Esophagus squamous epithelium (tissue), 5 donors: ENCODE results near the gene CD48. TPM values are rescaled to one million over a fixed set of nuclear protein-coding genes. Genes with fewer than 3 reads are reported as not detected.

Source experiments
- DNase-seq: peaks from one replicate; lab custom pipeline; 2025; lab: John Stamatoyannopoulos, UW
- H3K27ac ChIP-seq, 4 donors: fragments of 200-600 bp; sonication (generic); one replicate each; pipeline ENCODE4 v1.5.1; 2016 to 2019; ENCODE audit warnings: mild to moderate bottlenecking in 1 of 4
- H3K27me3 ChIP-seq, 4 donors: fragments of 200-600 bp; sonication (generic); 1 replicate in 3 of 4; 2 replicates in 1 of 4; pipeline versions ENCODE4 v1.5.1 to v1.6.0; 2017 to 2021; ENCODE audit warnings: antibody characterized with exemption in 1 of 4
- H3K36me3 ChIP-seq, 3 donors: fragments of 200-600 bp; sonication (generic); one replicate each; pipeline ENCODE4 v1.5.1; 2016 to 2019
- H3K4me1 ChIP-seq, 3 donors: fragments of 200-600 bp; sonication (generic); one replicate each; pipeline ENCODE4 v1.5.1; 2017 to 2019
- H3K4me3 ChIP-seq, 4 donors: fragments of 200-600 bp; sonication (generic); 1 replicate in 3 of 4; 2 replicates in 1 of 4; pipeline ENCODE4 v1.5.1; 2016 to 2019; ENCODE audit warnings: mild to moderate bottlenecking in 2 of 4, moderate library complexity in 1 of 4
- H3K9me3 ChIP-seq, 3 donors: fragments of 200-600 bp; sonication (generic); one replicate each; pipeline ENCODE4 v1.5.1; 2016 to 2019
- POLR2A ChIP-seq, 4 donors: fragments of 450-650 bp; IDR thresholded peaks; one replicate each; pipeline ENCODE4 v1.6.1; 2017; ENCODE audit warnings: antibody characterized with exemption in 4 of 4, mild to moderate bottlenecking in 4 of 4, moderate library complexity in 3 of 4
- WGBS, 2 donors: methylation state at CpG; one replicate each; pipeline ENCODE4 v1.1.5; 2018; 5-methylcytosine and 5-hydroxymethylcytosine counted together
- intact Hi-C: fragments of 100-400 bp; cut with DNase I; formaldehyde crosslinking; loops from one replicate; pipeline ENCODE4 v1.15.0; 2022
- total RNA-seq, 4 donors: library from RNA; depleted of rRNA; stranded (reverse); fragments of >200 nt; gene quantifications; one replicate each; pipeline ENCODE4 v1.1.0, GENCODE V29; 2016
- TF ChIP-seq, protein P1 (sequence below), 6 experiments: fragments of 450-650 bp in 4 of 6; fragments of 200-600 bp in 2 of 6; sonication (generic) in 2 of 6; IDR thresholded peaks; one replicate each; pipeline ENCODE4 v1.5.1; 2016 to 2019; ENCODE audit warnings: antibody characterized with exemption in 6 of 6, mild to moderate bottlenecking in 4 of 6, moderate library complexity in 4 of 6
- donor health status: DM: yes; HTN: yes; CAD: no.

Gene CD48
- total RNA-seq, 4 donors from 2014 or later = 1.1 to 13.7 (median 5.3) TPM

GRCh38 chr1:160726498-160727315 is 15.1 kb upstream of the CD48 start:
- Histone ChIP-seq H3K36me3 (no peaks in the 10 kb centered on the region), H3K4me3 (no peak overlapping the region), H3K4me1 (peaks cover 17 to 62% (median 25%) of the 10 kb centered on the region in 3 donors), H3K27me3 (no peaks in the 10 kb centered on the region), H3K27ac (peak overlapping the region; percentile 61 to 82 (median 70)), H3K9me3 (no peaks in the 10 kb centered on the region)
- WGBS, 2 donors = 6 to 14% methylated on average over 8 of the region's 8 CpGs
- no peak for DNase-seq
- intact Hi-C loops = loop anchor here (5.0 to 10.0 kb wide), 2 partner anchors 41 to 108 kb away; no protein-coding TSS in a partner anchor
- TF ChIP-seq, protein P1, sequence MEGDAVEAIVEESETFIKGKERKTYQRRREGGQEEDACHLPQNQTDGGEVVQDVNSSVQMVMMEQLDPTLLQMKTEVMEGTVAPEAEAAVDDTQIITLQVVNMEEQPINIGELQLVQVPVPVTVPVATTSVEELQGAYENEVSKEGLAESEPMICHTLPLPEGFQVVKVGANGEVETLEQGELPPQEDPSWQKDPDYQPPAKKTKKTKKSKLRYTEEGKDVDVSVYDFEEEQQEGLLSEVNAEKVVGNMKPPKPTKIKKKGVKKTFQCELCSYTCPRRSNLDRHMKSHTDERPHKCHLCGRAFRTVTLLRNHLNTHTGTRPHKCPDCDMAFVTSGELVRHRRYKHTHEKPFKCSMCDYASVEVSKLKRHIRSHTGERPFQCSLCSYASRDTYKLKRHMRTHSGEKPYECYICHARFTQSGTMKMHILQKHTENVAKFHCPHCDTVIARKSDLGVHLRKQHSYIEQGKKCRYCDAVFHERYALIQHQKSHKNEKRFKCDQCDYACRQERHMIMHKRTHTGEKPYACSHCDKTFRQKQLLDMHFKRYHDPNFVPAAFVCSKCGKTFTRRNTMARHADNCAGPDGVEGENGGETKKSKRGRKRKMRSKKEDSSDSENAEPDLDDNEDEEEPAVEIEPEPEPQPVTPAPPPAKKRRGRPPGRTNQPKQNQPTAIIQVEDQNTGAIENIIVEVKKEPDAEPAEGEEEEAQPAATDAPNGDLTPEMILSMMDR (IDR thresholded peaks at IDR 0.05) = peak; percentile 80 to 95 (median 87)
- no peak for TF ChIP-seq POLR2A (IDR thresholded peaks at IDR 0.05)

DNA sequence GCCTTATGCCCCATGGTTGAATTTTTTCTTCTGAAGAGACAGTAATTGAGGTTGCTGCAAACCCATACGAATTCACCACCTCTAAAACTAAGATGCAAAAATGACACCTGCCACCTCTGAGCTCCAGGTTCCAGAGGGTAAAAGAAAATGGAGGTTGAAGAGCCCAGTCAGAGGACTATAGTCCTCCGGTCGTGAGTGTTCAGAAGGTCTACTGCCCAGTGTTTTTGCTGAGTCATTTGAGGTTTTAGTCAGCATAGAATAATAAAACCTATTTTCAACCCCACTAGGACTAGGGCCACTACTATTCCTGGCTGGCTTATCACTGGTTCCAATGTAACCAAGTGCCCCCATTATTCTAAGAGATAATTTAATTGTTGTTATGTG is 14.5 kb upstream of the CD48 start:
- peaks cover 17 to 62% (median 25%) of the 10 kb centered on the region in 3 donors for H3K4me1 ChIP-seq
- no peaks in the 10 kb centered on the region for H3K9me3 ChIP-seq
- TF ChIP-seq, protein P1 (IDR thresholded peaks at IDR 0.05) = no peak
- peak in 1 of 4 donors; percentile 27 for TF ChIP-seq POLR2A (IDR thresholded peaks at IDR 0.05)
- H3K27ac ChIP-seq = peak overlapping the region; percentile 61 to 82 (median 70)
- intact Hi-C loops = loop anchor here (5.0 to 10.0 kb wide), 2 partner anchors 41 to 109 kb away; no protein-coding TSS in a partner anchor
- H3K36me3 ChIP-seq = no peaks in the 10 kb centered on the region
- no peaks in the 10 kb centered on the region for H3K27me3 ChIP-seq
- 36 to 39% methylated on average over 3 of the region's 3 CpGs for WGBS, 2 donors
- DNase-seq = no peak
- no peak overlapping the region for H3K4me3 ChIP-seq

- intact Hi-C loops = loop anchor here (5.0 to 10.0 kb wide), 2 partner anchors 43 to 110 kb away; no protein-coding TSS in a partner anchor
- 69 to 72% methylated on average over 11 of the region's 11 CpGs for WGBS, 2 donors
- Histone ChIP-seq H3K36me3 (no peaks in the 10 kb centered on the region), H3K9me3 (no peaks in the 10 kb centered on the region), H3K27me3 (no peaks in the 10 kb centered on the region), H3K4me1 (peaks cover 17 to 62% (median 25%) of the 10 kb centered on the region in 3 donors), H3K4me3 (no peak overlapping the region), H3K27ac (no peak overlapping the region)
- TF ChIP-seq, protein P1 (IDR thresholded peaks at IDR 0.05) = no peak
- no peak for TF ChIP-seq POLR2A (IDR thresholded peaks at IDR 0.05)
- no peak for DNase-seq
Measured at GRCh38 chr1:160724465-160725242, 13.0 kb upstream of the CD48 start.

DNA sequence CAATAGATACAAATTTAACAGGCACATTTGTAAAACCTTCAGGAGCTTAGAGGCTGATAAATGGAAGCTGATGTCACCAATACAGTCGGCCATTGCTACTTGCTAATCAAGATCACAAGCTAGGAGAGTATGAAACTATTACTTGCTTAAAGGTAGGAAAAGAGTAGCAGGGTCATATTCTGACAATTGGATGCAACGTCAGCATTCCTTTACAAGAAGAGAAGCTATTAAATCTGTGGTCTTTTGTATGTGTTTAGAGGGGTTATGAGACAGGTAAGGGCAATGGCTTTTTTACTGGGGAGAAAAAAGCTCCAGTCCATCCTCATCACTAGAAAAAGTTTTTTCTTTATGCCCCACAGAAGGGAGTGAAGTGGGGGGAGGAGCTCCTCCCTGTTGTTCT is 11.7 kb upstream of the CD48 start:
- H3K4me3 ChIP-seq = no peak overlapping the region
- H3K4me1 ChIP-seq = peaks cover 17 to 62% (median 25%) of the 10 kb centered on the region in 3 donors
- H3K9me3 ChIP-seq = no peaks in the 10 kb centered on the region
- no peaks in the 10 kb centered on the region for H3K27me3 ChIP-seq
- 60% methylated on average over 2 of the region's 2 CpGs for WGBS, 2 donors
- intact Hi-C loops = loop anchor here (10.0 kb wide), 1 partner anchor 111 kb away; no protein-coding TSS in a partner anchor
- H3K27ac ChIP-seq = no peak overlapping the region
- no peak for DNase-seq
- TF ChIP-seq POLR2A (IDR thresholded peaks at IDR 0.05) = no peak
- TF ChIP-seq, protein P1 (IDR thresholded peaks at IDR 0.05) = no peak
- H3K36me3 ChIP-seq = no peaks in the 10 kb centered on the region
